CD4-positive, CD25-positive, alpha-beta regulatory T cell (primary cell): ENCODE measurements around the gene ASTN1. TPM values are rescaled to one million over a fixed set of nuclear protein-coding genes. Genes with fewer than 3 reads are reported as not detected.

ENCODE experiments used
- ATAC-seq, 2 donors: fragments of 150-1000 bp; cut with Tn5 transposase; one replicate each; pipeline ENCODE4 v1.10.0; 2021; ENCODE audit warnings: low read depth in 2 of 2, moderate number of reproducible peaks in 2 of 2, moderate library complexity in 1 of 2
- DNase-seq, 3 donors: peaks; one replicate each; pipeline versions ENCODE4 v3.0.0 to v3.0.0-alpha.2; 2012 to 2022; ENCODE audit warnings: mixed read lengths in 1 of 3
- H3K27ac ChIP-seq: one replicate; pipeline ENCODE4 v1.7.0; 2013; ENCODE audit warnings: mild to moderate bottlenecking, low read length; ENCODE audit not compliant: insufficient read depth, poor library complexity, severe bottlenecking
- H3K27me3 ChIP-seq: one replicate; pipeline ENCODE4 v1.7.0; 2013; ENCODE audit warnings: low read length; ENCODE audit not compliant: control insufficient read depth, insufficient read depth
- H3K36me3 ChIP-seq: one replicate; pipeline ENCODE4 v1.7.0; 2013; ENCODE audit warnings: mild to moderate bottlenecking, low read length, moderate library complexity; ENCODE audit not compliant: control insufficient read depth, insufficient read depth
- H3K4me1 ChIP-seq: 2 replicates; pipeline ENCODE4 v1.7.0; 2013; ENCODE audit warnings: mild to moderate bottlenecking, low read length; ENCODE audit not compliant: insufficient read depth, control insufficient read depth, poor library complexity, severe bottlenecking
- H3K4me3 ChIP-seq: one replicate; pipeline ENCODE4 v1.7.0; 2013; ENCODE audit warnings: low read depth, mild to moderate bottlenecking, low read length, moderate library complexity
- H3K9me3 ChIP-seq, 2 experiments: 1 replicate in 1 of 2; 2 replicates in 1 of 2; pipeline ENCODE4 v1.7.0; 2013; ENCODE audit warnings: low read length in 2 of 2, mild to moderate bottlenecking in 1 of 2, moderate library complexity in 1 of 2; ENCODE audit not compliant: control insufficient read depth in 2 of 2
- H3K27ac Mint-ChIP-seq, 3 donors: one replicate each; pipeline ENCODE4 v1.8.0; 2020 to 2022; ENCODE audit warnings: mild to moderate bottlenecking in 3 of 3, mixed read lengths in 3 of 3, moderate library complexity in 2 of 3
- H3K27me3 Mint-ChIP-seq: one replicate; pipeline ENCODE4 v1.8.0; 2022; ENCODE audit warnings: mild to moderate bottlenecking, mixed read lengths
- H3K36me3 Mint-ChIP-seq: one replicate; pipeline ENCODE4 v1.8.0; 2020; ENCODE audit warnings: mixed read lengths
- H3K4me1 Mint-ChIP-seq, 4 donors: one replicate each; pipeline ENCODE4 v1.8.0; 2020 to 2022; ENCODE audit warnings: mixed read lengths in 4 of 4, mild to moderate bottlenecking in 1 of 4
- H3K4me3 Mint-ChIP-seq, 4 donors: one replicate each; pipeline ENCODE4 v1.8.0; 2020 to 2022; ENCODE audit warnings: mild to moderate bottlenecking in 4 of 4, mixed read lengths in 4 of 4, moderate library complexity in 3 of 4
- H3K9me3 Mint-ChIP-seq, 7 donors: one replicate each; pipeline ENCODE4 v1.8.0; 2020 to 2022; ENCODE audit warnings: mixed read lengths in 7 of 7, mild to moderate bottlenecking in 3 of 7, moderate library complexity in 2 of 7
- polyA plus RNA-seq, 4 donors: library from polyadenylated mRNA; unstranded; fragments of 300-500 nt; fragmentation: Illumina TruSeq; gene quantifications; one replicate each; pipeline ENCODE4 v1.2.3, GENCODE V29; 2021
- total RNA-seq: library from RNA; stranded (reverse); gene quantifications from one replicate; pipeline ENCODE4 v1.2.3, GENCODE V29; 2022

Gene ASTN1
- total and polyA plus RNA-seq, 5 donors from 2014 or later = not detected

DNA sequence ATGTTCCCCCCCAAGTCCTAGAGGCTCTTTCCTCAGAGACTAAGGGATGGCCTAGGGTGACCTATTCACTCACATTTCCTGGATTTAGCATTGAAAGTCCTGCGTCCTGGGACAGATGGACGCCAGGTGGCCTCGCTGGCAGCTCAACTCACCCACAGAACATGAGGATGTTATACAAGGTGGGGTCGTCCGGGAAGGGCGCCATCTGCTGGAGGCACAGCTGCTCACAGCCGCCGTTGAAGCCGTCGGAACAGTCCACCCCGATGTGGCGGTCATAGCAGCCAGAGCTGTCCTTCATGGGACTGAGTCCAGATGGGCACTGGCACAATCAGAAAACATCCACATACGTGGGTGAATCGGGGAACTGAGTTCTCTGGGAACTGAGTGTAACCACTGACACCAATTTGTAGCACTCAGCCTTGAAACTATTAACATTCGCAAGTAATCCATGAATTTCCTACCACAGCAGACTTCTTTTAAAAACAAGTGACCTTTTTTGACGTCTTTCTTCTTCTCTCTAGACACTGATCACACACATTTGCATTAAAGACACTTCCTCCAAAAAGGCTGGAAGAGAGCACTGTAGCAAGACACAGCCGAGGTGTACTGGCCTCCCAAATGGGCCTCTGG is 215.4 kb downstream of the ASTN1 start:
- peak in 1 of 3 donors; percentile 12 for DNase-seq

DNA sequence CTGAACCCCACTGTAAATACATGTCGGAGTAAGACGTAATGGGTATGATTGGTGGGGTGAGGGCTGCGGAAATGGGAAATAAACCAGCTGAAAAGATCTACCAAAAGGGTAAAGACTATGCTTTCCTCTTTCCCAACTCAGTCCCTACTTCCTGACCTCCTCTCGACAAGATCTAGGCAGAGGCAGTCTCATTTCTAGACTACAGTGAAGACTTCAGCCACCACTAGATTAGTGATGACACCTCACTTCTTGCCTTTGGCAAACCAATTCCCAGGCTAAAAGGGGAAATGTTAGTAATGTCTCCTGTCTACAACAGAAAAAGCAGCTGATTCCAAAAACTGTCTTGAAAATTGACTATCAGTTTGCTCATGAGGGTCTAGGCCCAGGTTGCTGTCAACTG is 219.9 kb downstream of the ASTN1 start:
- no peaks in the 10 kb centered on the region for H3K4me1 ChIP-seq
- H3K4me3 ChIP-seq = no peak overlapping the region
- ATAC-seq (no peak), DNase-seq (no peak)
- no peak overlapping the region for H3K27ac ChIP-seq
- peaks cover 4% of the 10 kb centered on the region for H3K27me3 Mint-ChIP-seq
- H3K36me3 Mint-ChIP-seq = no peaks in the 10 kb centered on the region
- no peaks in the 10 kb centered on the region for H3K36me3 ChIP-seq
- no peak overlapping the region for H3K27ac Mint-ChIP-seq
- no peaks in the 10 kb centered on the region for H3K9me3 ChIP-seq
- H3K4me1 Mint-ChIP-seq = no peaks in the 10 kb centered on the region
- peaks cover 0 to 8% (median 3%) of the 10 kb centered on the region in 7 donors for H3K9me3 Mint-ChIP-seq
- no peaks in the 10 kb centered on the region for H3K27me3 ChIP-seq
- no peak overlapping the region for H3K4me3 Mint-ChIP-seq

More for the DNA sequence above, 215.4 kb downstream of the ASTN1 start:
- Mint-ChIP-seq H3K4me1 (no peaks in the 10 kb centered on the region), H3K4me3 (no peak overlapping the region), H3K36me3 (no peaks in the 10 kb centered on the region), H3K9me3 (peaks cover 0 to 2% (median 0%) of the 10 kb centered on the region in 7 donors), H3K27ac (no peak overlapping the region), H3K27me3 (peaks cover 4% of the 10 kb centered on the region)
- Histone ChIP-seq H3K36me3 (no peaks in the 10 kb centered on the region), H3K27ac (no peak overlapping the region), H3K27me3 (no peaks in the 10 kb centered on the region), H3K4me3 (no peak overlapping the region), H3K9me3 (no peaks in the 10 kb centered on the region), H3K4me1 (no peaks in the 10 kb centered on the region)
- no peak for ATAC-seq

DNA sequence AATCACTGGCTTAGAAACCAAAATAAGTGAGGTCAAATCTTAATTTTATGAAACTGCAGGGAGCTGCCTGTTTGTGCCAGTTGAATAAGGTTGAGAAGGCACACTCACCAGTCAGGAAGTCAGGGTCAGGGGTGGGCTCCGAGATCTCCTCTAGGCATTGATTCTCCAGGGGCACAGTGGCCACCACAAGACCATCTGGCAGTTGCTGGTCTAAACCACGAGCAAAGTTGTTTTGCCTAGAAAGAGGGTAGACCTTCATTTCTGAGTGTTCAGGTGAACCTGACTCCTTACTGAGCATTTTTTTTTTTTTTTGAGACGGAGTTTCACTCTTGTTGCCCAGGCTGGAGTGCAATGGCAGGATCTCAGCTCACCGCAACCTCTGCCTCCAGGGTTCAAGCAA is 220.7 kb downstream of the ASTN1 start:
- Mint-ChIP-seq H3K36me3 (no peaks in the 10 kb centered on the region), H3K27me3 (no peaks in the 10 kb centered on the region), H3K27ac (no peak overlapping the region), H3K9me3 (peaks cover 0 to 8% (median 5%) of the 10 kb centered on the region in 7 donors), H3K4me3 (no peak overlapping the region), H3K4me1 (no peaks in the 10 kb centered on the region)
- H3K36me3 ChIP-seq = no peaks in the 10 kb centered on the region
- ATAC-seq = no peak
- no peaks in the 10 kb centered on the region for H3K9me3 ChIP-seq
- H3K27me3 ChIP-seq = no peaks in the 10 kb centered on the region
- H3K4me3 ChIP-seq = no peak overlapping the region
- H3K4me1 ChIP-seq = no peaks in the 10 kb centered on the region
- no peak for DNase-seq
- no peak overlapping the region for H3K27ac ChIP-seq

DNA sequence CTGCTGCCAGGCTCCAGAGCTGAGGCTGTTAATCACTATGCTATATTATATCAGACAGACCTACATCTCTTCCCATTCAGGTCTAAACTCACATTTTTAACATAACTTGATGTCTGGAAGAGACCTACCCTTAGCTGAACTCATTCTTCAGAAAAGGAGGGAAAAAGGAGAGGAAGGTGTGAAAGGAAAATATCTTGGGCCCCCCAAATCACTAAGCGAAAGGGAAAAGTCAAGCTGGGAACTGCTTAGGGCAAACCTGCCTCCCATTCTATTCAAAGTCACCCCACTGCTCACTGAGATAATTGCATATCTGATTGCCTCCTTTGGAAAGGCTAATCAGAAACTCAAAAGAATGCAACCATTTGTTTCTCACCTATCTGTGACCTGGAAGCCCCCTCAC is 222.2 kb downstream of the ASTN1 start:
- Histone ChIP-seq H3K4me1 (no peaks in the 10 kb centered on the region), H3K4me3 (no peak overlapping the region), H3K27me3 (no peaks in the 10 kb centered on the region), H3K9me3 (no peaks in the 10 kb centered on the region), H3K36me3 (no peaks in the 10 kb centered on the region), H3K27ac (no peak overlapping the region)
- no peaks in the 10 kb centered on the region for H3K4me1 Mint-ChIP-seq
- no peak overlapping the region for H3K4me3 Mint-ChIP-seq
- no peak for DNase-seq
- no peaks in the 10 kb centered on the region for H3K36me3 Mint-ChIP-seq
- no peaks in the 10 kb centered on the region for H3K27me3 Mint-ChIP-seq
- no peak for ATAC-seq
- peaks cover 0 to 8% (median 5%) of the 10 kb centered on the region in 7 donors for H3K9me3 Mint-ChIP-seq
- no peak overlapping the region for H3K27ac Mint-ChIP-seq

DNA sequence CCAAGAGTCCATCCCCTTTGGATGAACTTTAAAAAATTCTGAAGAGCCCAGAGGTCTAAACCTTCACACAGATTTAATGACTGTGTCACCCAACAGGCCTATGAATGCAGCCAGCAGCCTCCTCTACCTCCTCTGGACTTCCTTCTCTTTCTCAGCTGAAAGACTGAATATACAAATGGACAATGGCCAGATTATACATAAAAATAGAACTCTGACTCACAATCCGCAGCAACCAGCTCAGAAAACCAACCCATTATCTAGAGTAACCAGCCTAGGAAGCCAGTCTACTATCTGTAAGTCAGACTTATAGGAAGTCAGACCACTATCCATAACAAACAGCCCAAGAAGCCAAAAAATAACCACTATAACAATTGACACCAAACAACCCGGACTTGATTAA is 224.5 kb downstream of the ASTN1 start:
- Histone ChIP-seq H3K27ac (no peak overlapping the region), H3K4me3 (no peak overlapping the region), H3K27me3 (no peaks in the 10 kb centered on the region), H3K36me3 (no peaks in the 10 kb centered on the region), H3K4me1 (no peaks in the 10 kb centered on the region), H3K9me3 (no peaks in the 10 kb centered on the region)
- Mint-ChIP-seq H3K4me3 (no peak overlapping the region), H3K27ac (no peak overlapping the region), H3K4me1 (no peaks in the 10 kb centered on the region), H3K9me3 (peaks cover 0 to 8% (median 3%) of the 10 kb centered on the region in 7 donors), H3K36me3 (no peaks in the 10 kb centered on the region), H3K27me3 (no peaks in the 10 kb centered on the region)
- no peak for DNase-seq
- no peak for ATAC-seq

DNA sequence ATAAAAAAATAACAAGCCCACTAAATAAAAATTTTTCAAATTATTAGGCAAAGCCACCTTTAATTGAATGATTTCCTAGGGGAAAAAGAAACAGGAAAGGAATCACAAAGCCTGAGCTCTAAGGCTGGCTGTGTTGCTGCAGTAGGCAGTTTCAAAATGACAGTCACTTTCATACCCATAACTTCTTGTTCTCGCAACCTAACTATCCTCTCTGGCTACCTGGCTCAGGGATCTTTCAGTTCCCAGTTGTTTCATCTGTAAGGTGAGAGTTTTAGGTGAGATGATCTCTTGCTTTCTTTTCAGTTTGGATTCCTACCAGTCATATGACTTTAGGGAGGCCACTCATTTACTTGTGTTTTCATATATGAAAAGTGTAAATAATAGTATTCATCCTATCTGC is 226.1 kb downstream of the ASTN1 start:
- no peak overlapping the region for H3K27ac Mint-ChIP-seq
- no peaks in the 10 kb centered on the region for H3K36me3 ChIP-seq
- no peak overlapping the region for H3K4me3 ChIP-seq
- no peaks in the 10 kb centered on the region for H3K27me3 Mint-ChIP-seq
- H3K4me3 Mint-ChIP-seq = no peak overlapping the region
- no peak overlapping the region for H3K27ac ChIP-seq
- H3K9me3 Mint-ChIP-seq = peaks cover 0 to 8% (median 3%) of the 10 kb centered on the region in 7 donors
- DNase-seq (no peak), ATAC-seq (no peak)
- no peaks in the 10 kb centered on the region for H3K9me3 ChIP-seq
- H3K27me3 ChIP-seq = no peaks in the 10 kb centered on the region
- no peaks in the 10 kb centered on the region for H3K4me1 ChIP-seq
- H3K36me3 Mint-ChIP-seq = no peaks in the 10 kb centered on the region
- no peaks in the 10 kb centered on the region for H3K4me1 Mint-ChIP-seq

DNA sequence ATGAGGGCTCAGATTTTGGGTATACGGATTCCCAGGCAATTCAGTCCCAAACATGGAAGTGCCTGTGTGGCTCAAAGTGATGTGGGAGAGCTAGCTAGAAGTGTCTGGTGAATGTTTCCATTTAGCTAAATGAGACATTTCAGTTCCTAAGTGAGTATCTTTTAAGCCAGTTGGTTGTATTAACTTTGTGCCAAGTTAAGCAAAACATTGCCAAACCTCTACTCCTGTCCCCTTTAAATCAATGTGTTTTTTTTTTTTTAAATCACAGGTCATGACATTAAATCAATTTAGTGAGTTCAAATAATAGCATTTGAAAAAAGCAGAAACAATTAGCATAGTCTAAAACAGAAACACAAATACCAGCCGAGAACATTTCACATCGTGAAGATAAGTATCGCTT is 230.1 kb downstream of the ASTN1 start:
- no peaks in the 10 kb centered on the region for H3K27me3 ChIP-seq
- Mint-ChIP-seq H3K9me3 (peaks cover 0 to 6% (median 3%) of the 10 kb centered on the region in 7 donors), H3K4me3 (no peak overlapping the region), H3K4me1 (no peaks in the 10 kb centered on the region), H3K27me3 (no peaks in the 10 kb centered on the region), H3K36me3 (no peaks in the 10 kb centered on the region), H3K27ac (no peak overlapping the region)
- no peaks in the 10 kb centered on the region for H3K36me3 ChIP-seq
- no peaks in the 10 kb centered on the region for H3K9me3 ChIP-seq
- H3K4me3 ChIP-seq = no peak overlapping the region
- no peaks in the 10 kb centered on the region for H3K4me1 ChIP-seq
- no peak overlapping the region for H3K27ac ChIP-seq
- DNase-seq (no peak), ATAC-seq (no peak)
